ENCODE measurements around the gene MAP1B.

The MAP1B gene

DNA sequence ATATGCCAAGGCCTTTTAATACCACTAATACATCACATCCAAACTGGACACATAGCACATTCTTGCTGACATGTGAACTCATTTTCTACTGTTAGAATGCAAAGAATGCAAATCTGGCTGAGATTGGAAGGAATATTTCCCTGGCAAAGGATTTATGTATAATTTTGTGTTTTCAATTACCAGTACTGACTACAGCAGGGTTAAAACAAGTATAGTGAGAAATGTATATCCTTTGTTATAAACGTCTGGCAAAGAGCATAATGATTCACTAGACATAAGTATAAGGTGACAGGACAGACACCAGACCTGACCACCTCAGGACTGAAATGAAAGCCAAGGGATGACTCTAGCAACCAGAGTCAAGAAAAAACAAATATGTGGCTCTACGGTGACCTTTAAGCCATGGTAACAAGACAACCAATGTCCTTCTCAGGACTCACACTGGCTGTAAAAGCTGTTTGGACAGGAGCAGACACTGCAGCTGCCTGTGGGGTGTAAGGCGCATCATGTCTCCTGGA lies 117.7 kb downstream of the MAP1B start:
- DNase-seq (ENCODE audit: low read depth in 2 of 2) = no peak

DNA sequence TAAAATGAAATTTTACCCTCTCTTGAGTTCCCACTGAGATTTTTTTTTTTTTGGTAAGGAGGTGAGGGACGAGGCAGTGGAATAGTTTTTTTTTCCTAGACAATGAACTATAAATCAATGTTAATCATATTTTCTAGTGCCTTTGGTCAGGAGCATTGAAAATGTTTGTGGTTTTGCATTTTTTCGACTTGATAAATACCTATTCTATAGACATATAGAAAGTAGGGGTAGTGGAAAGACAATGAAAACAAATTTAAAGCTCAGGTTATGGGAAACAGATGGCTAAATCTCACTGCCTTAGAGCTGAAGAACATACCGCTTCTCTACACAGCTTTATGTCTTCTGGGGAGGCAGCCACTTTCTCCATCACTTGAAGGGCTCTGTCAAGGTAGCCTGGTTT lies 118.5 kb downstream of the MAP1B start:
- no peak for DNase-seq (ENCODE audit: low read depth in 2 of 2)

DNA sequence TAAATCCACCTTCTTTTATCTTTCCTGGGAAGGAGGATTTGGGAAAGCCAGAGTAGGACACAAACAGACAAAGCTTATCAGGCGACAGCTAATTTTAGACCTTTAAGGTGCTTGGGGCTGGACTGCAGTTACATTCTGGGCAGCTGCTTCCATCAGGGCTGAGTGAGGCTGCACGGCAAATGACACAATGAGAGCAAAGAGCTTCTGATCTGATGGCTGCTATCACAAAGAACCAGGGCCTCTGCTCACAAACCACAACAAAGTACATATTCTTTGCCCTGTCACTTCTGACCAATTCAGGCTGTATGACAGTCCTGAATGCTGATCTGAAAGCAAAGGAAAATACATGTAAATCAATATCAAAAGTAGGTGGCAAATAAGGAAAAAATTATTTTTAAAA lies 119.7 kb downstream of the MAP1B start:
- no peak for DNase-seq (ENCODE audit: low read depth in 2 of 2)

DNA sequence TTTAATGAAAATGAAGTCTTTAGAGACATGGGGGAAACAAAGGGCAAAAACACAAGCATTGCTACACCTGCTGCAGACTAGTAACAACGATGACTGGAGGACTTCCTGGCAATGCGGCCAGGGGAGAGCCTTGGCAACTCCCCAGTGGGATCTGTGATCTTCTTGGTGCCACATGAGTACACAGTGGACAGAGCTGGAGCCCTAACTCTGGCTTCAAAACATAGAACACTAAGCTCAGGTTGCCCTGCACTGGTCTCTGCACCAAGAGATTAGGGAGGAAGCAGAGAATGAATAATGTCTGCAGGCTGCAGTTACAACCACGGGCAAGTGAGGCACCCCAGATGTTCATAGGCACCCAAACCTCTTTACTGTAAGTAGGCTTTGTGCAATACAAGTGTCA lies 121.7 kb downstream of the MAP1B start:
- no peak for DNase-seq (ENCODE audit: low read depth in 2 of 2)

DNA sequence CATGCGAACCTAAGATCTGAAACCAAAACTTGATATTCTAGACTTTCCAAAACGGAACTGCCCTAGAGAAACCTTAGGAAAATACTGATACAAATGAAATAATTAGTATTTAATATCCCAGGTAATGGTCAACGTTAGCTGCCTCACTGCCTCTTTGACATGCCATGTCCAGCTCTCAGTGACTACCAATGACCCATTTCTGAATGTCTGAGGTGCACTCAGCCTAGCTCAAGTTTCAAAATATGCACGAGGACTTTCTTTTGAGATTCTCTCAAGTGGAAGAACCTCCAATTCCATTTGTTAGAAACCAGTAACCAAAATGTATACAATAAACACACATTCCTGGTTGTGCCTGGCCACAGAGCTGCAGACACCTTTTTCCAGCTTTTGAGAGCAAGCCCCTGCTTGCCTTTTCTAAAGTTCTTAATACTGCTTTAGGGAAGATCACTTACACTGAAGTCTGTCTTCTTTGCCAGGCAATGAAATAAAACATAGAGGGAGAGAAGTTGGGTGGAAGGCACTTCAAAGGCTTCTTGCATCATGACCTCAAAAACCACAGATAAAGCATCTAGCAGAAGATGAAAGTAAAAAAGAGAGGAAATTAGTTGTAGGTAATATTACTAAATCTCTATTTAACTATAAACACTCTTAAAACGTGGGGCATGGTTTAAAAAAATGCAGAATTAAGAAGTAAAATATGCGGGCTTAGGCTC lies 124.9 kb downstream of the MAP1B start:
- no peak for DNase-seq (ENCODE audit: low read depth in 2 of 2)

DNA sequence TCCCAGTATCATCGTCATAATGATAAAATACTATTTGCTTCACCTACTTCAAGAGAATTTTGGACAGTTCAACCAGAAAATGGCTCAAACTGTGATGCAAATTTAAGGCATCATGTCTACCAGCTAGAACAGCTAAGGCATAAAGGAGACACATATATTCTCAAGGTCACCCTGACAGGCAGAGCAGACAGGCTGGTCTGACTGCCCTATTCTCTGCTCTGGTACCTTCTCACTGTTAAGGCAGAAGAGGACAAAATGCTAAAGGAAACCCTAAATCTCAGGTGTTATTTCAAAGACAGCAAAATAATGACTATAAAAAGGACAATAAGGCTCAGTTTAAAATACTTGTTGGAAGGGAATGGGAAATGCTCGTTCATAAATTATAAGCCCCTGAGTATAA lies 125.6 kb downstream of the MAP1B start:
- no peak for DNase-seq (ENCODE audit: low read depth in 2 of 2)

DNA sequence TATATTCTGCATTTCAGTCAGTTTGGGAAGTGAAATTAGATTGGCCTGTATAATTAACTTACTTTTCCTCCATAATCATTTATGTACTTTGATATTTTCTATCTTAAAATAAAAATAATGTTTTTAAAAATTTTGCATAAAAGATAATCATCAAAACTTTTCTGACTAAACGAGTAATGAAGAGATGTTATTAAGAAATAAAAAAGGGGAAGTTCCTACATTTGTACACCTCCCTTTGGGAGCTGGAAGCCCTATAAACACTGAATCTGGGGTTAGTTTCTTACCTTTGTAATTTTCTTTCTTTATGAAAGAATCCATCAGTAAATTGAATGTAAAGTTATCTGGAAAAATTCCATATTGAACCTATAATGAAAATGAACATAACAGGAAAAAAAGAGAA lies 126.6 kb downstream of the MAP1B start:
- no peak for DNase-seq (ENCODE audit: low read depth in 2 of 2)

DNA sequence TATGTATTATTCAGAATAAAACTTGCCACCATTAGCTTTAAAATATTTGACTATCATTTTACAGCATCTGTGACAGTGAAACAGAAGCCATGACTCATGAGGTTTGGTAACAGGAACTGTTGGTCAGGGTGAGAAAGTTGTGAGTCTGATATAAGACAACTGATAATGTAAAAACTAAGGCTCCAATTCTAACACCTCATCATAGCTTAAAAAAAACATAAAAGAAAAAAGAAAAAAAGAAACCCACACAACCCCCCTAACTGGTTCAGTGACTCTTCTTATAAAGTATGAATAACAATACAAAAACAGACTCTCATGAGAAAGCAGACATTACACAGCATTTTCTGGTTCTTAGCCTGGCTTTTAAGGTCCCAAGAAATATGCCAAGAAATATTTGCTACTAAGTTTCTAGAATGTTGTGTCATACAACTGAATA lies 127.0 kb downstream of the MAP1B start:
- DNase-seq (ENCODE audit: low read depth in 2 of 2) = peak in 1 of 2 donors; percentile 17

DNA sequence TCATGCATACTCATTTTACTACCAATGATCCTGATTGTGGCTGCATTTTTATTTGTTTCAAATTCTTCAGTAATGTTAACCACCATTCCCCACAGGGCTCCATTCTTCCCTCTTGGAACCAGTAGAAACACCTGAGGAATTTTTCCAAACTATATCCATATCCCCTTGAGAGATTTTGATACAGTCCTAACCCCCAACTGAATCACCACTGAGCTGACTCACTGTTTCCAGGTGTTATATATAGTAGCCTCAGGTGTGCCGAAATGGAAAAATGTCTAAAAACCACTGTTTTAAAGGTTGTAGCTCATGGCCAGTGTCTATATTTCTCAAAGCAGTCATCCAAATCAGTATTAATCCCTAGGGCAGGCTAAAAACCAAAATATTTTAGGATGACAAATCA lies 127.6 kb downstream of the MAP1B start:
- no peak for DNase-seq (ENCODE audit: low read depth in 2 of 2)

DNA sequence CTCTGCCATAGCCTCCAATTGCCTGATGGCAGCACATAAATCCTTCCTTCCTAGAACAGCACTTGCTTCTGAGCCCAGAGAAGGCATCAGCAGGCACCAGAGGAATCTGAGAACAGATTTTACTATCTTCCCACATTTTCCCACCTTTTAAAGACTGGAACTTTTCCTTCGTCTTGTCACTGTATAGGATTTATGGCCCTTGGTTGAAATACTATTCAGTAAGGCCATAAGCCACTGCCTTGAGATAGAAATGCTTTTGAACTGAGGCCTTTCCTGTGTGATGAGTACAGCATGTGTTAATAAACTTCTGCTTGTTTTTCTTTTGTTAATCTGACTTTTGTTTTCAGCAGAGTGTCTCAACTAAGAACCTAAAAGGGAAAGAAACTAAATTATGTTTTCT lies 128.4 kb downstream of the MAP1B start:
- DNase-seq (ENCODE audit: low read depth in 2 of 2) = no peak

DNA sequence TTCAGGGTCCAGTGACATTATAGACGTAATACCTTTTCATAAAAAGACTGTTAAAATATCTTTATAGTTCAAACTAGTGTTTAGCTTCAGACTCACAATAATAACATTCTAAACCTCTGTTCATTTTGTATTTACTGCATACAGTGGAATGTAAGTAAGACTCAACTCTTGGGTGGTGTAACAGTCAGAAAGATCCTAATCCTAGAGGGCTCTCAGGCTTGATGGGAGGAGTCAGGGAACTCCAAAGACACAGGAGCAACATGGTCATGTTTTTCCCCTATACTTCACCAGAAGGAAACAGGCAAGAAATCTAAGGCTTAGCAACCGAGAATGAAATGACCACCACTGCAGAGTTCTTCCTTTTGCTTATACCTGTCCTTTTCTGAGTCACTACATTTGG lies 130.1 kb downstream of the MAP1B start:
- no peak for DNase-seq (ENCODE audit: low read depth in 2 of 2)

DNA sequence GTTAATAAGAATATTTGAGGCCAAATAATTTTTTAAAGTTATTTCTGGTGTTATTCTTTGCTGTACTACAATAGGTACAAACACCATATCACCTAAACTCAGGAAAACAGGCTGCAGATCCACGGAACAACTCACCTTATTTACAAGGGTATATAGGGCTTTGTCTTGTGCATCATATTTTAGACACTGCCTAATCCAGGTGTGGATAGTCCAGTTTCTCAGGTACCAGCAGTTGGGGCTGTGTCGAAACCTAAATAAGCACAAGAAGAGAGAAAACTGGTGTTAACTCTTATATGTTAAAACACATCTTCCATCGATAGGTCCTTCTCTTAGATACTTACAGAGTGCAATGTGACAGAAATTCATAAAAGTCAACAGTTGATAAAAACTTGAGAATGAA lies 130.6 kb downstream of the MAP1B start:
- no peak for DNase-seq (ENCODE audit: low read depth in 2 of 2)

DNA sequence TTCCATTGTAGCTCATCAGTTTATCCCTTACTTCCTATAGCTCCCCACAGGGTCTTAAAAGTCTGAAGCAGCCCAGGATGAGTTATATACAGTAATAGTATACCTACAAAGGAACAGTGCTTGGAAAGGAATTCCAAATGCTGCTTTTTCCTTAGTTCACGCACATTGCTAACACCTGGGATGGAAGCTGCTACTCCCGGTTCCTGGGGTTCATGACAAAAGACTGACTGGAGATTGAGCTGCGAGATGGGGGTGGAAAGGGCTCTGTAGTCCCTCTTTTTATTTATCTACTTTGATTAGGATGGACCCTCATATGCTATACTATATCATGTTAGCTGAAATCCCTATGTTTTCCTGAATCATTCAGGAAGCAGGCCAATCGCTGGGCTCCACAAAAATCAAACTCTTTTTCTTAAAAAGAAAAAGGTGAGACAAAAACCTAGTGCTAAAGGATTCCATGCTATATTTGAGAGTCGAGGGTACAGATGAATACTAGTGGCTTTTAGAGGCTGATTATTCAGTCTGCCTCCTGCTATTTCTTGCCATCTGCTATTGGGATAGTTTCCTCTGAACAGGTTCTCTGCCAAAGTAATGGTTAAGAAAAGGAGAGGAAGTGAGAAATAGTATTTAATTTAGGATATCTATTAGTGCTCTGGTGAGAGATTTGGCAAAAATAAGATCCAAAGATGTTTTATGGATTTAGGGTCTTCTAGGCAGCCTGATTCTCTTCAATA lies 131.6 kb downstream of the MAP1B start:
- no peak for DNase-seq (ENCODE audit: low read depth in 2 of 2)

DNA sequence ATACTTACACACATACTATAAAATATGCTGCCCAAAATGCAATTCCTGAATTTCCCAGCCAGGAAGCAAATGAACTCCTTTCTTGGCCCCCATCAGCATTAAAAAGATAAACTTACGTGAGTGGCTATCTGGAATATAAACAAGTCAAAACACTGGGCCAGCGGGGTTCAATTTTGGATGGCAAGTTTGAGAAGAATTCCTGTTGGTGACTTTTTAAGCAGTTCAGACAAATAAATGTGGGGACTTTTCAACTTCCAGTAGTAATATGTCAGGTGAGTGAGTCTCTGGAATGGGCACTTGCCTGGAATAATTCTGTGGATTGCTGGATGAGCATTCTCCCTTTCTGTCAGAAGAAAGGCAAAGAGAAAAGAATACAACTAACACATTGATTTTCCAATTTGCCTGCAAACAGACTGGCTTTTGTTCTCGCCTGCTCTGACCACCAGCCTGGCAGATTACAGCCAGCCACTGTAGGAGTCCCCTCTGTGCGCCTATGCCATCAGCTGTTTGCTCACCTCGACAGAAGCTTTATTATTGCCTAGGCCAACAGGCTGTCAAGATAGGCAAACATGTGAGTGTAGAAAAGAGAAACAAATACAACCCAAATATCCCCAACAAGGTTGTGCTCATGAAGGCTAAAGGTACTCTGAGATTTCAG lies 134.2 kb downstream of the MAP1B start:
- DNase-seq (ENCODE audit: low read depth in 2 of 2) = no peak

DNA sequence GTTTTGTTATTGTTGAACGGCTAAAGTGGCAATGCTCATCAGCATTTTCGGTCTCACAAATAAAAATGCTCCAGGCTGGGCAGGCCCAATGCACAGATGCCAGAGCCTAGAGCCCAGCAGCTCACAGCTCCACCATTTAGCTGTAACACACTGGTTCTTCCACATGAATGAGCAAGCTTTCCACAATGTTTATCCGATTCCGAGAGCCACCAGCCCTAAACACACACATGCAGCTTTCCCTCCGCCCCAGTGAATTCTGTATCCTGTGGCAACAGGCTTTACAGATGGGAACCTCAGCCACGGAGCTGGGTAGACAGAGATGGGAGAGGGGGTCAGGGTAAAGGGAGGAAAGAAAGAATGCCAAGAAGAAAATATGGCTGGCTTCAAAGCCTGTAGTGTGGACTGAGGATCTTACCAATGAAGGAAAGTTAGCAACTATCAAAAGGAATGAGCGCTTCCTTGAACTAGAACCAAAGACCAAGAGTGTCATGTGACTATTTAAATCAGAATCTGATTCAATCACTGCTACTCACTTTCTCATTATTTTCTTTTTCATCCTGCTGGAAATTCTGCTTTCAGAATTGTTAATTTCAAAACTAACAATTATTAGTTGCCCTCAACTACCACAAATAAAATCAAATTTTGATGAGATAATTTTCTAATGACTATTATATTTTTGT lies 135.7 kb downstream of the MAP1B start:
- DNase-seq (ENCODE audit: low read depth in 2 of 2) = no peak

DNA sequence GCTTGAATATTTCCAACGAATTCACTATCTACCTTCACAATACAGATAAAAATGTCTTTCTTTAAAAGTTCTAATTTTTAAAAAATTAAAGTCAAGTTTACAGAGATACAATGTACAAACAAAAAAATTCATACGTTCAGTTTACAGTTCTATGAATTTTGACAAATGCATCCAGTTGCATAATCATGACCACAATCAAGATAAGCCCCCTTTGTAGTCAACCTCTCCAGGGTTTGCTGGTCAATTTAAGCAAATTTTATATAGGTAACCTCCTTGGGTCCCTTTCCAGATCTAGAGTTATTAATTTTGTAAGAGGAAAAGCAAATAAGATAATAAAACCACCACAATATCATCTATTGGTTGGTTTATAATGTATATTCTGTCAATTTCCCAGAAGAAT lies 136.4 kb downstream of the MAP1B start:
- DNase-seq (ENCODE audit: low read depth in 2 of 2) = no peak

DNA sequence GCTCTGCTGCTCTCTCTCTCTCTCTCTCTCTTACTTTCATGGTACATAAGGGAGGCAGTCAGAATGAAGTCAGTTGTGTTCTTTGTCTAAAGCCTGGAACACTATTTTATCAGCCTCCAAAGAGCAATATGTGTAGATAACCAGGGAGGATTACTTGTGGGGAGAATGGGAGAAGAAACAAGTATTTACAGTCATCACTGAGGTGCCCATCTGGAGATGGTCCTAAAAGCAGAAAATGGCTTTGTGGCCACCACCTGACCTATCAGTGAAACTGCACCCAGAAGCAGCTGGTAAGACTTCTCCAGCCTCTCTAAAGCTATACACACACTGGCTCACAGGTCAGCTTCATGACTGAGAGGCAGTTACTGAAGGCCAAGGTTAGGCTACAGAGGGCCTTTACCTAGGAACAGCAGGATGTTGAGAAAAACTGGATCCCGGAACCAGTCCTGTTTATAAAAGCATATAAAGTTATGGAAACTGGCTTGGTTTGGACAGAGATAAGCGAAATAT lies 137.6 kb downstream of the MAP1B start:
- no peak for DNase-seq (ENCODE audit: low read depth in 2 of 2)

DNA sequence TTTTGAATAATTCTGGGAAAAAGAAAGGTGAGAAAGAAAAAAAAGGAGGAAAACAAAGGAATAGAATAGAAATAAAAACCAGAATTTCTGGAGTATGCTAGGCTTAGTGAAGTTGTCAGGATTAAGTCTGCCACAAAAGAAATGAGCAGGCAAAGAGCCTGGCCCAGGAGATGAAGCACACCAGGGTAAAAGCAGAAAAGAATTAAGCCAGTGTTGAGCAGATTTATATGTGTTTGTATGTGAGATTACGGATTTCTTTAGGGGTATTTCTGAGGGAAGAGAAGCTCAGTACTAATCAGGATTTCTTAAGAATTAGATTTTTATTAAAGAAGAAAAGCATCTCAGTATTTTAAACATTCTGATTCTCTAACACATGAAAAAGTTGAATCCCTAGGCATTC lies 138.3 kb downstream of the MAP1B start:
- DNase-seq (ENCODE audit: low read depth in 2 of 2) = no peak

DNA sequence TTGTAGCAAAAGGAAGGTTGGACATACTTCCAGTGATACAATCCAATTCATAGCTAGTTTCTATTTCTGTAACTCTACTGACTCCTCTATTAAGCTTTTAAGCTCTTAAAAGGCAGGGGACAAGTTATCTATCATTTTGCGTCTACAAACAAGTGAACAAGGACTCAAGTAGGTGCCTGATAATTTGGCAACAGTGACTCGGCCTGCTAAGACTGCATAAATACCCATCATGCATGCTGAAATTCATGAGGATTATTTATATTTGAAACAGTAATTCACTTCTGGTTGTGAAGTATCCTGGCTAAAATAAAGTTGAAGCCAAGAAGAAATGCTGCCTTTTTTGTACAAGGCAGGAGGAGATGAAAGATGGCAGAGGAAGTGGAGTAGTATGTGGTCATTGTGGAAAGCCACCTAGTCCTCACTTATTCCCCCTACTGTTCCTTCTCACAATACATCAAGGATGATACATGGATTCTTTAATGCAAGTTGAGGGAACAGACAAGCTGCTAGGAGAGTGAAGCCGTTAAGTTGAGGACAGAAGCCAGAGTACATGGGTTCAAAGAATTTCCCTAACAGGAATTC lies 138.8 kb downstream of the MAP1B start:
- DNase-seq (ENCODE audit: low read depth in 2 of 2) = no peak

DNA sequence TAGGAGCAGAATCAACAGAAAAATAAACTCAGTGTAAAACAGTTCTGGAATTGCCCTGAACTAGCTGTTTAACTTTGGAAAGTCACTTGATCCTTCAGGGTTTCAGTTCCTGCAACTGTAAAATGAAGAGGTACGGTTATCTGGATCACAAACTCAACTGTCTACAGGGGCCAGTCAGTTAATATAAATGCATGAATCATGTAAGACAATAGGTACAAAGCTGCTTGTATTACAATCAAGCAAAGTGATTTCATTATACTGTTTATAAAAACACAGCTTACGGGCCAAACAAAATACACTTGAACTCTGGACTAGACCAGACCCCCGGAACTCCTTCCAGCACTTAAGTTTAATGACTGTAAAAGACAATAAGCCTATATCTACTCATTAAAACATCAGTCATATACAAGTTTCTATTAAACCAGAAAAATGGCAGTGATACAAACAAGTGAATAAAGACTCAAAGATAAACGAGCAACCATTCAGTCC lies 139.7 kb downstream of the MAP1B start:
- no peak for DNase-seq (ENCODE audit: low read depth in 2 of 2)

DNA sequence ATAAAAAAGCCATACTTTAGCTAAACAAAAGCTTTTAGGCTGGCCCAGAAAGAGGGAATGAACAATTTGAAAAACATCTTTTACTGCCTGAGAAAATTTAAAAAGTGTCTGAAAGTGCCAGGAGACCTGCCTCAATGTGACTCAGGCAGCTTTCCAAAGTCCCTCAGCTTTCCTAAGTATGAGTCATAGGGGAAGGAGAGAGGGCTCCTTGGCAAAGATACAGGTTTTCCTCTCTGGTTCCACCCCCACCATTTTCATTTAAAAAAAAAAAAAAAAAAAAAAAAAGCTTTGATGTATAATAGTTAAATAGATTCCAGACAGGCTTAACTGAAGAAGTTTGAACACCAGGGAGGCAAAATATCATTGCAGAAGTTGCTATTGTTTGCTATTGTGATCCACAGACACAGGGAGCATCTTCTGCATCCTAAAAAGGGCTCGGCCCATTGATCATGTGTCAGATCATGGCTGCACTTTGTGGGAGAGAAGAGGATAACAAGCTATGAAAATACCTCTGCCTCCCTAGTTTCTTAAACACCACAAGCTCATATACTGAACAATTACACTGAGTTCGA lies 141.2 kb downstream of the MAP1B start:
- DNase-seq (ENCODE audit: low read depth in 2 of 2) = no peak
